CMK (cell line): ENCODE results near the gene SLC23A2.
"Not testable (repeated sequence)": the region's sequence is repeated elsewhere in the genome, so short reads cannot be mapped to it uniquely, and the experiment has no call there.

ENCODE experiments used
- DNase-seq: peaks from one replicate; pipeline ENCODE4 v3.0.0-alpha.2; 2010; ENCODE audit warnings: low read depth

SLC23A2 gene

GRCh38 chr20:4902788-4903187 lies 98.5 kb downstream of the SLC23A2 start:
- DNase-seq, result no peak

- no peak for DNase-seq
These were observed 100.1 kb downstream of the SLC23A2 start for GRCh38 chr20:4901031-4901818.

- DNase-seq, result no peak
These were observed 102.7 kb downstream of the SLC23A2 start for GRCh38 chr20:4898282-4899244.

- DNase-seq, result no peak
These were observed 103.7 kb downstream of the SLC23A2 start for GRCh38 chr20:4897600-4897999.

- DNase-seq, result no peak
These were observed 104.3 kb downstream of the SLC23A2 start for GRCh38 chr20:4896971-4897497.

GRCh38 chr20:4896119-4896702 lies 105.1 kb downstream of the SLC23A2 start:
- no peak for DNase-seq

- DNase-seq, result no peak
These were observed 106.3 kb downstream of the SLC23A2 start for GRCh38 chr20:4894981-4895381.

- DNase-seq, result no peak
These were observed 106.9 kb downstream of the SLC23A2 start for GRCh38 chr20:4894409-4894808.

GRCh38 chr20:4893709-4894108 lies 107.6 kb downstream of the SLC23A2 start:
- no peak for DNase-seq

GRCh38 chr20:4891997-4892396 lies 109.3 kb downstream of the SLC23A2 start:
- DNase-seq, result no peak

- no peak for DNase-seq
These were observed 110.0 kb downstream of the SLC23A2 start for GRCh38 chr20:4891190-4891763.

- no peak for DNase-seq
These were observed 111.9 kb downstream of the SLC23A2 start for GRCh38 chr20:4889446-4889845.

GRCh38 chr20:4887586-4887985 lies 113.7 kb downstream of the SLC23A2 start:
- no peak for DNase-seq

- DNase-seq, result no peak
These were observed 114.4 kb downstream of the SLC23A2 start for GRCh38 chr20:4886771-4887527.

- no peak for DNase-seq
These were observed 115.4 kb downstream of the SLC23A2 start for GRCh38 chr20:4885877-4886276.

- no peak for DNase-seq
These were observed 117.8 kb downstream of the SLC23A2 start for GRCh38 chr20:4883546-4883945.

- no peak for DNase-seq
These were observed 118.3 kb downstream of the SLC23A2 start for GRCh38 chr20:4883051-4883450.

GRCh38 chr20:4881006-4881730 lies 120.1 kb downstream of the SLC23A2 start:
- no peak for DNase-seq

GRCh38 chr20:4880051-4880450 lies 121.3 kb downstream of the SLC23A2 start:
- DNase-seq, result no peak

- not testable (repeated sequence) for DNase-seq
These were observed 123.2 kb downstream of the SLC23A2 start for GRCh38 chr20:4878099-4878498.

- DNase-seq, result no peak
These were observed 124.6 kb downstream of the SLC23A2 start for GRCh38 chr20:4876731-4877130.
